Suprapubic skin (tissue), 4 donors: ENCODE data around the gene SLC7A4. TPM values are rescaled to one million over a fixed set of nuclear protein-coding genes. Genes with fewer than 3 reads are reported as not detected.

Source experiments
- DNase-seq, 2 donors: peaks; one replicate each; pipeline ENCODE4 v3.0.0-alpha.2; 2019; ENCODE audit warnings: low spot score in 2 of 2
- H3K27ac ChIP-seq: fragments of 200-600 bp; sonication (generic); one replicate; pipeline ENCODE4 v1.5.1; 2019
- H3K27me3 ChIP-seq: fragments of 200-600 bp; sonication (generic); one replicate; pipeline ENCODE4 v1.5.1; 2019
- H3K36me3 ChIP-seq: fragments of 200-600 bp; sonication (generic); one replicate; pipeline ENCODE4 v1.5.1; 2019
- H3K4me1 ChIP-seq: fragments of 200-600 bp; sonication (generic); one replicate; pipeline ENCODE4 v1.5.1; 2019
- H3K4me3 ChIP-seq: fragments of 200-600 bp; sonication (generic); one replicate; pipeline ENCODE4 v1.5.1; 2019; ENCODE audit warnings: mild to moderate bottlenecking
- H3K9me3 ChIP-seq: fragments of 200-600 bp; sonication (generic); one replicate; pipeline ENCODE4 v1.5.1; 2019
- EP300 ChIP-seq: sonication (generic); formaldehyde crosslinking; IDR thresholded peaks from one replicate; pipeline ENCODE4 v1.6.1; 2017; ENCODE audit warnings: antibody characterized with exemption
- POLR2A ChIP-seq, 2 donors: fragments of 450-650 bp; IDR thresholded peaks; one replicate each; pipeline ENCODE4 v1.6.1; 2017; ENCODE audit warnings: antibody characterized with exemption in 2 of 2, mild to moderate bottlenecking in 2 of 2, moderate library complexity in 2 of 2
- POLR2AphosphoS5 ChIP-seq, 3 donors: sonication (generic); formaldehyde crosslinking; IDR thresholded peaks; one replicate each; pipeline ENCODE4 v1.6.1; 2017; ENCODE audit warnings: antibody characterized with exemption in 3 of 3
- WGBS: methylation state at CpG from one replicate; pipeline ENCODE4 v1.1.5; 2018; 5-methylcytosine and 5-hydroxymethylcytosine counted together
- total RNA-seq, 4 donors: library from RNA; depleted of rRNA; stranded (reverse); fragments of >200 nt; gene quantifications; one replicate each; pipeline ENCODE4 v1.1.0, GENCODE V29; 2016
- TF ChIP-seq, protein P1 (sequence below), 2 donors: fragments of 200-600 bp in 1 of 2; fragments of 450-650 bp in 1 of 2; sonication (generic) in 1 of 2; IDR thresholded peaks; one replicate each; pipeline ENCODE4 v1.5.1; 2016 to 2019; ENCODE audit warnings: antibody characterized with exemption in 2 of 2, mild to moderate bottlenecking in 1 of 2, moderate library complexity in 1 of 2

The SLC7A4 gene
- total RNA-seq, 4 donors from 2014 or later: 0.48 to 2.2 (median 1.6) TPM

DNA sequence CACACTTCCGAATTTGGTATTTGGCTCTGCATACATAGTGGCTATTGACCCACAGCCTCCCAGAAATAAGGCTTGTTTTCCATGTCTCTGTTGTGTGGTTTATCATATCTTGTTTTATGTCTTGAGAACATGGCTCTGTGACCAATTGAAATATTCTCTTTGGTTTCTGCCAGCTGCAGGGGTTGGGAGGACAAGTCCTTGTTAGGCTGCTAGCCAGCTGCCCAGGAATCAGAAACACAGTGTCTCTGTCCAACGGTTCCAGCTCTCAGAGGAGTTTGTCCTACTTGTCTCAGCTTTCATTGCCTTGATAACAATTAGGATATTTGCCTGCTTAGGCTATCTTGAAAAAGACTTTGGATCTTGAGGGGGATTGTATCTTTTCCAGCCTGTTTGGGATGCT lies 6.0 kb upstream of the SLC7A4 start:
- H3K4me3 ChIP-seq: no peak overlapping the region
- peaks cover 13% of the 10 kb centered on the region for H3K4me1 ChIP-seq
- no peaks in the 10 kb centered on the region for H3K36me3 ChIP-seq
- no peaks in the 10 kb centered on the region for H3K9me3 ChIP-seq
- no peak overlapping the region for H3K27ac ChIP-seq
- no peaks in the 10 kb centered on the region for H3K27me3 ChIP-seq
- WGBS: 30% methylated on average over 2 of the region's 2 CpGs
- no peak for DNase-seq
- no peak for TF ChIP-seq POLR2A (IDR thresholded peaks at IDR 0.05)
- TF ChIP-seq EP300: no peak
- no peak for TF ChIP-seq POLR2AphosphoS5 (IDR thresholded peaks at IDR 0.05)
- TF ChIP-seq, protein P1, sequence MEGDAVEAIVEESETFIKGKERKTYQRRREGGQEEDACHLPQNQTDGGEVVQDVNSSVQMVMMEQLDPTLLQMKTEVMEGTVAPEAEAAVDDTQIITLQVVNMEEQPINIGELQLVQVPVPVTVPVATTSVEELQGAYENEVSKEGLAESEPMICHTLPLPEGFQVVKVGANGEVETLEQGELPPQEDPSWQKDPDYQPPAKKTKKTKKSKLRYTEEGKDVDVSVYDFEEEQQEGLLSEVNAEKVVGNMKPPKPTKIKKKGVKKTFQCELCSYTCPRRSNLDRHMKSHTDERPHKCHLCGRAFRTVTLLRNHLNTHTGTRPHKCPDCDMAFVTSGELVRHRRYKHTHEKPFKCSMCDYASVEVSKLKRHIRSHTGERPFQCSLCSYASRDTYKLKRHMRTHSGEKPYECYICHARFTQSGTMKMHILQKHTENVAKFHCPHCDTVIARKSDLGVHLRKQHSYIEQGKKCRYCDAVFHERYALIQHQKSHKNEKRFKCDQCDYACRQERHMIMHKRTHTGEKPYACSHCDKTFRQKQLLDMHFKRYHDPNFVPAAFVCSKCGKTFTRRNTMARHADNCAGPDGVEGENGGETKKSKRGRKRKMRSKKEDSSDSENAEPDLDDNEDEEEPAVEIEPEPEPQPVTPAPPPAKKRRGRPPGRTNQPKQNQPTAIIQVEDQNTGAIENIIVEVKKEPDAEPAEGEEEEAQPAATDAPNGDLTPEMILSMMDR (IDR thresholded peaks at IDR 0.05): no peak

DNA sequence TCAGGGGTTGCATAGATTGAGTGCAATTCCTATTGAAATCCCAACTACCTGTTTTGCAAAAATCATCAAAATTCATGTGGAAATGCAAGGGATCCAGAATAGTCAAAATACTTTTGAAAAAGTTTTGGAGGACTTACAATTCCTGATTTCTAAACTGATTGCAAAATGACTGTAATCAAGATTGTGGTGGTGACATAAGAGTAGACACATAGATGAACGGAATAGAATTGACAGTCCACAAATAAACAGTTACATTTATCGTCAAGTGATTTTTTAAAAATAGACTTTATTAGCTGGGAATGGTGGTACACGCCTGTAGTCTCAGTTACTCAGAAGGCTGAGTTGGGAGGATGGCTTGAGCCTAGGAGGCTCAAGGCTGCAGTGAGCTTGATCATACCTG lies 2.6 kb upstream of the SLC7A4 start:
- no peak overlapping the region for H3K4me3 ChIP-seq
- no peaks in the 10 kb centered on the region for H3K36me3 ChIP-seq
- H3K27ac ChIP-seq: no peak overlapping the region
- 89% methylated on average over 3 of the region's 3 CpGs for WGBS
- peaks cover 24% of the 10 kb centered on the region for H3K27me3 ChIP-seq
- peaks cover 25% of the 10 kb centered on the region for H3K4me1 ChIP-seq
- H3K9me3 ChIP-seq: no peaks in the 10 kb centered on the region
- DNase-seq: no peak
- TF ChIP-seq POLR2AphosphoS5 (IDR thresholded peaks at IDR 0.05) (no peak), POLR2A (IDR thresholded peaks at IDR 0.05) (no peak), EP300 (no peak)
- TF ChIP-seq, protein P1 (IDR thresholded peaks at IDR 0.05): no peak

GRCh38 chr22:21033895-21034294 lies 1.5 kb upstream of the SLC7A4 start:
- 74% methylated on average over 3 of the region's 3 CpGs for WGBS
- no peak for DNase-seq
- peaks cover 29% of the 10 kb centered on the region for H3K27me3 ChIP-seq
- no peak overlapping the region for H3K4me3 ChIP-seq
- no peaks in the 10 kb centered on the region for H3K9me3 ChIP-seq
- H3K36me3 ChIP-seq: no peaks in the 10 kb centered on the region
- H3K4me1 ChIP-seq: peaks cover 25% of the 10 kb centered on the region
- H3K27ac ChIP-seq: no peak overlapping the region
- TF ChIP-seq EP300 (no peak), POLR2A (IDR thresholded peaks at IDR 0.05) (no peak), POLR2AphosphoS5 (IDR thresholded peaks at IDR 0.05) (no peak)
- TF ChIP-seq, protein P1 (IDR thresholded peaks at IDR 0.05): no peak

GRCh38 chr22:21032868-21033688 lies 717 bp upstream of the SLC7A4 start:
- Histone ChIP-seq H3K27ac (no peak overlapping the region), H3K4me1 (peaks cover 20% of the 10 kb centered on the region), H3K9me3 (no peaks in the 10 kb centered on the region), H3K36me3 (no peaks in the 10 kb centered on the region), H3K27me3 (peaks cover 29% of the 10 kb centered on the region), H3K4me3 (peak overlapping the region; percentile 42)
- WGBS: 84% methylated on average over 7 of the region's 12 CpGs
- DNase-seq: no peak
- TF ChIP-seq POLR2A (IDR thresholded peaks at IDR 0.05) (no peak), EP300 (no peak), POLR2AphosphoS5 (IDR thresholded peaks at IDR 0.05) (no peak)
- TF ChIP-seq, protein P1 (IDR thresholded peaks at IDR 0.05): no peak

GRCh38 chr22:21031545-21032036 lies 770 bp downstream of the SLC7A4 start:
- H3K9me3 ChIP-seq: no peaks in the 10 kb centered on the region
- no peak for DNase-seq
- peaks cover 33% of the 10 kb centered on the region for H3K27me3 ChIP-seq
- no peak overlapping the region for H3K27ac ChIP-seq
- peaks cover 13% of the 10 kb centered on the region for H3K4me1 ChIP-seq
- TF ChIP-seq, protein P1 (IDR thresholded peaks at IDR 0.05): no peak
- TF ChIP-seq POLR2A (IDR thresholded peaks at IDR 0.05) (no peak), POLR2AphosphoS5 (IDR thresholded peaks at IDR 0.05) (no peak), EP300 (no peak)
- H3K36me3 ChIP-seq: no peaks in the 10 kb centered on the region
- 84% methylated on average over 12 of the region's 18 CpGs for WGBS
- peak overlapping the region; percentile 42 for H3K4me3 ChIP-seq
